Measurements from ENCODE around the gene TMEM62. TPM values are rescaled to one million over a fixed set of nuclear protein-coding genes. Genes with fewer than 3 reads are reported as not detected.

TMEM62 gene
- total RNA-seq, 1 experiment from 2014 or later, result 47.8 TPM

DNA sequence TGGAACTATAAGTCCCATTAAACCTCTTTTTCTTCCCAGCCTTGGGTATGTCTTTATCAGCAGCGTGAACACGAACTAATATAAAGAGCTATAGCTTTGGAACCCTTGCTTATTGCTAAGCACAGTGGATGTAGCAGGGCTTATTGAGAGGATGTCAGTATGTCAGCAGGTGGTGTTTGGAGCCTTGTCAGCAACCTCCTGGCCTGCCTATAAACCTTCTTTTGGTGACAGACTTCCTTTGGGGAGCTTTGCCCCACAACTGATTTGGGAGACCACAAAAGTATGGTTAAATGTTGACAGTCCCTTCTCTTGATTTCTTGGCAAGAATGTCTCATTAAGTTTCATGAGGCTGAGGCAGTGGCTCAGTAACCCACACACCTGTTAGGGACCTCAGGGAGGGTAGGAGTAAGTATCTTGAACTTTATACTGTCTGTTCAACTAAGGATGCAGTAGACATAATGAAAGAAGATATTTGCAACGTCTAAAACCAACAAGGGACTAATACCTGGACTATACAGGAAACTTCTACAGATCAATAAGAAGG, 66.6 kb downstream of the TMEM62 start:
- Histone ChIP-seq H3K9ac (ENCODE audit: low read length) (no peak overlapping the region), H3K27me3 (ENCODE audit: low read length) (no peaks in the 10 kb centered on the region), H3K9me2 (replicated peaks; ENCODE audit: insufficient read depth, low read length) (no peaks in the 10 kb centered on the region), H3K4me3 (ENCODE audit: low read length) (no peak overlapping the region), H3K79me2 (ENCODE audit: low read length) (no peaks in the 10 kb centered on the region), H2AFZ (ENCODE audit: low read length) (no peak overlapping the region), H3K4me2 (ENCODE audit: low read depth, low read length, poor library complexity, severe bottlenecking) (no peak overlapping the region), H3K36me3 (ENCODE audit: insufficient read depth, low read length) (peaks cover 15% of the 10 kb centered on the region), H3K9me3 (ENCODE audit: low read length) (no peaks in the 10 kb centered on the region), H3K4me1 (ENCODE audit: low read length) (peaks cover 13% of the 10 kb centered on the region), H3K27ac (ENCODE audit: low read length) (no peak overlapping the region), H4K20me1 (ENCODE audit: insufficient read depth, low read depth, low read length) (no peaks in the 10 kb centered on the region)
- no peak for DNase-seq

DNA sequence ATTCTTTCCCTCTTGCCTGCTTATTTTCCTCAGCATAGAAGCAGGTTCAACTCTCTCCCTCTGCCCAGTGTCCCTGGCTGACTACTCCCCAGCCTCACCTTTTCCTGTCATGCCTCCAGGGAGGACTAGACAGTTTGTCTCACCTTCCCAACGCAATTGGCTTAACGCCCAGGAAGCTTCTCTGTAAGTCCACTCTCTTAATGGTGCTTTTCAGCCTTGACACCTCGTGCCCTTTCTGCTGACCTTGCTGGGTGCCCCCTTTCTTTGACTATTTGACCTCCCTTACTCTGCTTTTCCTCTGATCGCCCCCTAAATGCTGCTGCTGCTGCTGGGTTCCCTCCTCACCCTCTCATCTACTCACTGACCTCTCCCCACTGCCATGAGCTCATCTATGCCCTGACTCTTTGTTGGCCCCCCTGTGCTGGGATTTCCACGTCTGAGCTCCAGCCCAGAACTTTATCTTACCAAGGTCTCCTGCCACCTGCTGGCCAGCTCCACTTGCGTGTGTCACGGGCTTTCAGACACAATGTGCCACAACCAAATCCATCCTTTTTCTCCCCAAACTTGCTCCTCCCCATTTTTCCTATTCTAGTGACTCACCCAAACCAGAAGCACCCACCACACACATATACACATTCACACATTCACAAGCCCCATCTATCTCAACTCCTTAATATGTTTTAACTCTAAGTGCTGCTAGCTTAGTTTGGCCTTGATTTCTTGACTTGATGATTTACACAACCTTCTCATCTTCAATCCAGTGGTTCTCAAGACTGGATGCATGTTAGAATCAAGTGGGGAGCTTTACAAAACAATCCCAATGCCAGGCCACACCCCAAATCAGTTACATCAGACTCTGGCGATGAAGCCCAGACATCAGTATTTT, 70.9 kb downstream of the TMEM62 start:
- Histone ChIP-seq H3K27ac (ENCODE audit: low read length) (no peak overlapping the region), H2AFZ (ENCODE audit: low read length) (no peak overlapping the region), H3K36me3 (ENCODE audit: insufficient read depth, low read length) (no peaks in the 10 kb centered on the region), H3K4me2 (ENCODE audit: low read depth, low read length, poor library complexity, severe bottlenecking) (no peak overlapping the region), H3K9ac (ENCODE audit: low read length) (no peak overlapping the region), H3K9me3 (ENCODE audit: low read length) (no peaks in the 10 kb centered on the region), H3K9me2 (replicated peaks; ENCODE audit: insufficient read depth, low read length) (no peaks in the 10 kb centered on the region), H3K27me3 (ENCODE audit: low read length) (no peaks in the 10 kb centered on the region), H4K20me1 (ENCODE audit: insufficient read depth, low read depth, low read length) (no peaks in the 10 kb centered on the region), H3K4me1 (ENCODE audit: low read length) (0 out of 2 replicates have a peak, but pooled peaks cover 2% of the 10 kb centered on the region), H3K4me3 (ENCODE audit: low read length) (no peak overlapping the region), H3K79me2 (ENCODE audit: low read length) (no peaks in the 10 kb centered on the region)
- peak; percentile 81 for DNase-seq

DNA sequence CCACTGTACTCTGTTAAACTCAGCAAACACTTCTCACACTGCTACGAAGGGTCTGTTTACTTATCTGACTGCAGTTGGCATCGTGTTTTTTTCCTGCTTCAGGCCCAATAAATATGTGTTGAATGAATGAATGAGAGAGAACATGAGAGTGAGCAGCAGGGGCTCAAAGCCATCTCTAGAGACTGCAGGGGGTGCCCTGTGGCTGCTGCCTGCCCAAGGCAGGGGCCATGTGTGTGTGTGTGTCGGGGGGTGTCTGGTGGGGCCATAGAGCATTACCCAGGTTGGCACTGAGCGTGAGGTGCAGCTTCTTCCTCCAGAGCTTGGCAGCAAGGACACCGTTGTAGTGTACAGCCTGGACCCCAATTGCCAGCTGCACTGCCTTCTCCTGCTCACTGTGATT, 72.7 kb downstream of the TMEM62 start:
- Histone ChIP-seq H3K79me2 (ENCODE audit: low read length) (no peaks in the 10 kb centered on the region), H3K36me3 (ENCODE audit: insufficient read depth, low read length) (no peaks in the 10 kb centered on the region), H3K4me1 (ENCODE audit: low read length) (0 out of 2 replicates have a peak, but pooled peaks cover 2% of the 10 kb centered on the region), H4K20me1 (ENCODE audit: insufficient read depth, low read depth, low read length) (no peaks in the 10 kb centered on the region), H3K9ac (ENCODE audit: low read length) (no peak overlapping the region), H3K27ac (ENCODE audit: low read length) (no peak overlapping the region), H3K4me2 (ENCODE audit: low read depth, low read length, poor library complexity, severe bottlenecking) (no peak overlapping the region), H3K27me3 (ENCODE audit: low read length) (no peaks in the 10 kb centered on the region), H3K9me2 (replicated peaks; ENCODE audit: insufficient read depth, low read length) (no peaks in the 10 kb centered on the region), H2AFZ (ENCODE audit: low read length) (no peak overlapping the region), H3K4me3 (ENCODE audit: low read length) (no peak overlapping the region), H3K9me3 (ENCODE audit: low read length) (no peaks in the 10 kb centered on the region)
- no peak for DNase-seq

DNA sequence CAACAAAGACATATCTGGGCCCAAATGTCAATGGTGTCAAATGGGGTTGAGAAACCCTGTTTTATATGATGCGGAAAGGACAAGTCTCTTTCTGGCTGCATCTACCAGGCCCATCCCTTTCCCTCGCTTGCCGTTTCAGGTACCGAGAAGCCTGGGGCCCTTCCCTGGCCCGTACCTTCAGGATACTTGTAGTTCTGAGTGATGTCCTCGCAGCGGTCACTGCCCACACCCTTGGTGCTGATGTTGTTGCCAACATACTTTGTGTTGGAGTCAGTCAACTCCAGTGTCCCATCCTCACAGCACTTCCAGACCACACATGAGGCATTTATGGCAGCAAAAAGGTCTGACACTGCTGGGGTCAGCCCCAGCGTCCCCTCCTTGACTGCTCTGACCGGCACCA, 73.6 kb downstream of the TMEM62 start:
- Histone ChIP-seq H3K9me2 (replicated peaks; ENCODE audit: insufficient read depth, low read length) (no peaks in the 10 kb centered on the region), H3K27ac (ENCODE audit: low read length) (no peak overlapping the region), H3K9ac (ENCODE audit: low read length) (no peak overlapping the region), H3K4me1 (ENCODE audit: low read length) (0 out of 2 replicates have a peak, but pooled peaks cover 2% of the 10 kb centered on the region), H3K4me2 (ENCODE audit: low read depth, low read length, poor library complexity, severe bottlenecking) (no peak overlapping the region), H2AFZ (ENCODE audit: low read length) (no peak overlapping the region), H3K27me3 (ENCODE audit: low read length) (no peaks in the 10 kb centered on the region), H3K9me3 (ENCODE audit: low read length) (no peaks in the 10 kb centered on the region), H3K36me3 (ENCODE audit: insufficient read depth, low read length) (no peaks in the 10 kb centered on the region), H3K4me3 (ENCODE audit: low read length) (no peak overlapping the region), H3K79me2 (ENCODE audit: low read length) (no peaks in the 10 kb centered on the region), H4K20me1 (ENCODE audit: insufficient read depth, low read depth, low read length) (no peaks in the 10 kb centered on the region)
- no peak for DNase-seq

DNA sequence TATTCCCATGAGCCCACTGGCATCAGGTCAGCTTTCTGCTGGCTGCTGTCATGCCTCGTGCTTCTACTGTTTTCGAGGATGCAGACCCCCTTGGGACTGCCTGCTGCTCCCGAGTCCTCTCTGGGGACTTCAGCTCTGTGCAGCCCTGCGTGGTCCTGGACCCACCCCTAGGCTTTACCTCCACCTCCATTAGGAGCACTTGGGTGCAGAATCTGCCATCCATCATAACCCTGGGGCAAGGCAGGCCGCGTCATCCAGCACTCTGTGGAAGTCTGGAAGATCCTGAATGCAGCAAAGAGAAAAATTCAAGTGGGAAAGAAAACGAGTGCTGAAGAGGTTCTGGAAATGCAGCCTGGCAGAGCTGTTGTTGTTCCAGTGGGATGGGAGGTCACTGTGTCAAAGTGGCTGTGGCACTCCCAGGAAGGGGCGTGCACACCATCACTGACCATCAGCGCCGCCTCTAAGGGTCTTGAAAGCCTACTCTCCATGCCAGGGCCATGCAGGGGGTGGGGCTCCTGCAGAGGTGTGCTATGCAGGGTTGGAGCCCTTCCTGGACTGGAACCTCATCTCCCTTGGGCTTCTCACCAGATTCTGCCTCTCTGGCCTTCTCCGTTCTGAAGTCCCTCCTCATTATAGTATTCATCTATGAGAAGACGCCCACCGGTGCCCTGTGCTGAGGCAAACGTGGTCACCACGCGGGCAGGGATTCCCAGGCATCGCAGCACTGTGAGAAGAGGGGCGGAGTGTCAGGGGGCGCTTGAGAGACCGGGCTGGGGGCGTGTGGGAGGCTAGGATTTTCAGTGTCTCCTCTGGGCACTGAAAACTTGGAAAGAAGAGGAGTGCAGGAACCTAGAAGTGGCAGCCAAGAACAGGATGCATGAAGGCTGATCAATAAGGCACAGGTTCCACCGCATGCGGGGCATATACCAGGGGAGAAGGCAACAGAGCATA, 74.9 kb downstream of the TMEM62 start:
- H3K4me3 ChIP-seq (ENCODE audit: low read length), result no peak overlapping the region
- no peaks in the 10 kb centered on the region for H3K9me3 ChIP-seq (ENCODE audit: low read length)
- H4K20me1 ChIP-seq (ENCODE audit: insufficient read depth, low read depth, low read length), result no peaks in the 10 kb centered on the region
- no peak overlapping the region for H3K9ac ChIP-seq (ENCODE audit: low read length)
- no peaks in the 10 kb centered on the region for H3K9me2 ChIP-seq (replicated peaks; ENCODE audit: insufficient read depth, low read length)
- 0 out of 2 replicates have a peak, but pooled peaks cover 2% of the 10 kb centered on the region for H3K4me1 ChIP-seq (ENCODE audit: low read length)
- H3K27ac ChIP-seq (ENCODE audit: low read length), result no peak overlapping the region
- no peaks in the 10 kb centered on the region for H3K79me2 ChIP-seq (ENCODE audit: low read length)
- no peak overlapping the region for H2AFZ ChIP-seq (ENCODE audit: low read length)
- H3K27me3 ChIP-seq (ENCODE audit: low read length), result no peaks in the 10 kb centered on the region
- H3K4me2 ChIP-seq (ENCODE audit: low read depth, low read length, poor library complexity, severe bottlenecking), result no peak overlapping the region
- no peaks in the 10 kb centered on the region for H3K36me3 ChIP-seq (ENCODE audit: insufficient read depth, low read length)
- no peak for DNase-seq

DNA sequence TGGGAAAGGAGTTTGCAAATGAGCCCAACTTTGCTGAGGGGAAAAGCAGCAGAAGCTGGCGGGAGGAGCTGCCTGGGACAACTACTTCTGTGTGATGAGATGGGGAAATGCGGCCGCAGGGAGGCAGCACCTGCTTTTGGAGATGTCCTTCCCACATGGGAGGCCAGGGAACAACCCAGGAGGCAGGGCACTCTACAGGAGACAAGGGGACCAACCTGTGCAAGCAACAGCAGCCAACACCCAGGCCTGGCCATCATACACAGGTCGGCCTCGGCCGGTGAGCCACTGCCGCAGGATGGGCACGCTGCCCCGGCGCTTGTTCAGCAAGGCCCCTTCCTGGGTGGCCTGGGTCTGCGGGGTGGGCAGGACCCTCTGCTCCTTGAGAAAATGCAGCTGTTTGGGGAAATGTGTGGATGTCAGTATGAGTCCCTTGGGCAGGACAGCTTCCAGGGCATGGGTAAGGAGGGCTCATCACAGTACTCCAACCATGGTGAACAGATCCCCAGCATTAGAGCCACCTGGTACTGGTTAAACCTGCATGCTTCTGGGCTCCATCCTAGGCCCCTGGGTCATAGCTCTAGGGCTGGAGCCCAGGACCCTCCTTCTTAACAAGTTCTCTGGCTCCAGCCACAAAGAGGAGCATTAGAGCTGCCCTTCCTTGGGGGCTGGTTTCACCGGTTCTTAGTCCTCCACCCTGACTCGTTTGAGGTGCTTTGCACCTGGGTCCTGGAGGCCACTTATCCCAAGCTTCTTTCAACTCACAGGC, 75.9 kb downstream of the TMEM62 start:
- no peaks in the 10 kb centered on the region for H3K9me2 ChIP-seq (replicated peaks; ENCODE audit: insufficient read depth, low read length)
- no peak overlapping the region for H2AFZ ChIP-seq (ENCODE audit: low read length)
- H4K20me1 ChIP-seq (ENCODE audit: insufficient read depth, low read depth, low read length), result no peaks in the 10 kb centered on the region
- H3K9me3 ChIP-seq (ENCODE audit: low read length), result no peaks in the 10 kb centered on the region
- H3K79me2 ChIP-seq (ENCODE audit: low read length), result no peaks in the 10 kb centered on the region
- H3K9ac ChIP-seq (ENCODE audit: low read length), result no peak overlapping the region
- no peak overlapping the region for H3K4me3 ChIP-seq (ENCODE audit: low read length)
- H3K27ac ChIP-seq (ENCODE audit: low read length), result no peak overlapping the region
- no peak overlapping the region for H3K4me2 ChIP-seq (ENCODE audit: low read depth, low read length, poor library complexity, severe bottlenecking)
- no peaks in the 10 kb centered on the region for H3K36me3 ChIP-seq (ENCODE audit: insufficient read depth, low read length)
- DNase-seq, result no peak
- H3K4me1 ChIP-seq (ENCODE audit: low read length), result 0 out of 2 replicates have a peak, but pooled peaks cover under 1% of the 10 kb centered on the region
- H3K27me3 ChIP-seq (ENCODE audit: low read length), result no peaks in the 10 kb centered on the region

DNA sequence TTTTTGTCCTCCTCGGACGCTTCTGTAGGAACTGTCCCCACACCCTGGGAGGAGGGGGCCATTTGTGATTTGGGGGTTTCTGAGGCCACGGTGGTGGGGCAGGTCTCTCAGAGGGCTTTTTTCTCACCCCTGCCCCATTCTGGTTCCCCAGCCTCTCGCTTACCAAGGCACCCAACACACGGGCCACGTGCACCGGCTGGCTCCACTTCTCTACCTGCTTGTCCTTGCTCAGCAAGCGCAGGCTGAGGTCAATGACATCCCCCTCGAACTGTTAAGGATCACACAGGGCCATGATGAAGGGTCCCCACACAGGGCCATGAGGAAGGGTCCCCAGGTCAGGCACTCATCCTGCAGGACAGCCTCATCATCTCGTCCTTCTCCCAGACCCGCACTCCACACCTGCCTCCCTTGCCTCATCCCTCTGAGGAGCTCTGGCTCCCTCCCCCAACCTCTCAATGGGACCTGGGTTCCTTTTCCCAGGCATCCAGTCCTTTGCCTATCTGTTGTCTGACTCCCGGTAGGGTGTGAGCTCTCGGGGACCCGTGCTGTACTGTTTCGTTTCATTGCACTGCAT, 76.9 kb downstream of the TMEM62 start:
- Histone ChIP-seq H3K9ac (ENCODE audit: low read length) (no peak overlapping the region), H3K9me2 (replicated peaks; ENCODE audit: insufficient read depth, low read length) (no peaks in the 10 kb centered on the region), H3K27me3 (ENCODE audit: low read length) (no peaks in the 10 kb centered on the region), H3K4me3 (ENCODE audit: low read length) (no peak overlapping the region), H3K4me2 (ENCODE audit: low read depth, low read length, poor library complexity, severe bottlenecking) (no peak overlapping the region), H3K4me1 (ENCODE audit: low read length) (no peaks in the 10 kb centered on the region), H3K9me3 (ENCODE audit: low read length) (no peaks in the 10 kb centered on the region), H3K27ac (ENCODE audit: low read length) (no peak overlapping the region), H3K79me2 (ENCODE audit: low read length) (no peaks in the 10 kb centered on the region), H3K36me3 (ENCODE audit: insufficient read depth, low read length) (no peaks in the 10 kb centered on the region), H4K20me1 (ENCODE audit: insufficient read depth, low read depth, low read length) (no peaks in the 10 kb centered on the region), H2AFZ (ENCODE audit: low read length) (no peak overlapping the region)
- no peak for DNase-seq
